Transverse colon (tissue), 4 donors: ENCODE results near the gene CYFIP2.

Source experiments
- CTCF ChIP-seq, 5 experiments: fragments of 200-600 bp in 3 of 5; fragments of 450-650 bp in 2 of 5; sonication (generic) in 3 of 5; IDR thresholded peaks; 1 replicate in 2 of 5; 2 replicates in 3 of 5; pipeline ENCODE4 v1.5.1; 2016 to 2017; ENCODE audit warnings: antibody characterized with exemption in 5 of 5, inconsistent platforms in 3 of 5, mild to moderate bottlenecking in 2 of 5, moderate library complexity in 1 of 5
- EP300 ChIP-seq: sonication (generic); formaldehyde crosslinking; IDR thresholded peaks from one replicate; pipeline ENCODE4 v1.6.1; 2017; ENCODE audit warnings: antibody characterized with exemption, low read depth
- POLR2A ChIP-seq: fragments of 450-650 bp; IDR thresholded peaks from one replicate; pipeline ENCODE4 v1.6.1; 2016; ENCODE audit warnings: antibody characterized with exemption, mild to moderate bottlenecking, moderate library complexity
- POLR2AphosphoS5 ChIP-seq, 3 donors: sonication (generic); formaldehyde crosslinking; IDR thresholded peaks; one replicate each; pipeline ENCODE4 v1.6.1; 2016; ENCODE audit warnings: antibody characterized with exemption in 3 of 3

GRCh38 chr5:157288405-157289163, 22.7 kb downstream of the CYFIP2 start:
- TF ChIP-seq CTCF (IDR thresholded peaks at IDR 0.05) (no peak), POLR2AphosphoS5 (IDR thresholded peaks at IDR 0.05) (no peak), POLR2A (no peak), EP300 (no peak)
